ENCODE data around the gene EGR4. TPM values are rescaled to one million over a fixed set of nuclear protein-coding genes. Genes with fewer than 3 reads are reported as not detected.

EGR4 gene
- total RNA-seq, 4 donors from 2014 or later, result not detected

DNA sequence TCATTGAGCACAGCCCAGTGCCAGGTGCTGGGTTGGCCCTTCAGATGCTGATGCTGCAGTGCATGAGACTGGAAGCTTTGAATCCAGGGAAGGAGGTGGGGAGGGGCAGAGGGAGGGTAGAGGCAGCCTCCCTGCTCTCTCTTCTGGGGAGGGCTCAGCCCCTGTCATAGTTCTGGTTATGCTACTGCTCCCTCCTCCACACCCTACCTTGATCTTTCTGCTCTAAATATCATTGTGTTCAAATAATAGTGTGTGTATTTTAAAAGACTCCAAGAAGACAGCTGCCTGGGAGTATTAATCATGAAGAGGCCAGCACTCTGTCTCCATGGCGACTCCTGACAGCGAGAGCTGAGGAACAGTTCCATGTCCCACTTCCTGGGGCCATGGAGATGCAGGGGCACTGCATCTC, 3.8 kb upstream of the EGR4 start:
- Histone ChIP-seq H3K4me1 (peaks cover 0 to 9% of the 10 kb centered on the region in 2 donors), H3K4me3 (no peak overlapping the region), H3K36me3 (no peaks in the 10 kb centered on the region), H3K27me3 (peaks cover 16 to 24% of the 10 kb centered on the region in 2 donors), H3K27ac (no peak overlapping the region), H3K9me3 (no peaks in the 10 kb centered on the region)
- intact Hi-C loops (cut with DNase I; ENCODE audit: low total_unique reads), result no loop called here
- DNase-seq, result no peak
- no peak for TF ChIP-seq POLR2A (IDR thresholded peaks at IDR 0.05)
- no peak for TF ChIP-seq CTCF (IDR thresholded peaks at IDR 0.05)

- Histone ChIP-seq H3K4me1 (peaks cover 0 to 20% of the 10 kb centered on the region in 2 donors), H3K27me3 (peaks cover 23 to 30% of the 10 kb centered on the region in 2 donors), H3K27ac (no peak overlapping the region), H3K36me3 (no peaks in the 10 kb centered on the region), H3K9me3 (no peaks in the 10 kb centered on the region), H3K4me3 (no peak overlapping the region)
- TF ChIP-seq POLR2A (IDR thresholded peaks at IDR 0.05) (no peak), CTCF (IDR thresholded peaks at IDR 0.05) (no peak)
- intact Hi-C loops (cut with DNase I; ENCODE audit: low total_unique reads), result no loop called here
- DNase-seq, result no peak
Observed at GRCh38 chr2:73295751-73296400, 2.5 kb upstream of the EGR4 start.

DNA sequence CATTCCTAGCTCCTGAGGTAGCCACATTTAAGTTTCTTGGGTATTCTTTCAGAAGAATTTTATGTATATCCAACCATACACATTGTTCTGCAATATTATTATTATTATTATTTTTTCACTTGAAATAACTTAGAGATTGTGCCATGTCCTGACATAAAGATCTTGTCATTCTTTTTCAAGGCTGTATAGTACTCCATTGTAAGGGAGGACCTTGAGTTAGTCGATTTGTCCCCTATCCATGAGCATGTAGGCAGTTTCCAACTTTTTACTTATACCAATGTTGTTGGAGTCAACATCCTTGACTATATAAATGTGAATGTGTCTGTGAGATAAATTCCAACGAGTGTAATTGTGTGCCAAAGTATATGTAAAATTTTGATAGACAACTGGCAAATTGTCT, 891 bp upstream of the EGR4 start:
- no peak for DNase-seq
- Histone ChIP-seq H3K9me3 (no peaks in the 10 kb centered on the region), H3K4me3 (no peak overlapping the region), H3K27me3 (peaks cover 27 to 30% of the 10 kb centered on the region in 2 donors), H3K27ac (no peak overlapping the region), H3K4me1 (peaks cover 0 to 20% of the 10 kb centered on the region in 2 donors), H3K36me3 (no peaks in the 10 kb centered on the region)
- no peak for TF ChIP-seq CTCF (IDR thresholded peaks at IDR 0.05)
- intact Hi-C loops (cut with DNase I; ENCODE audit: low total_unique reads), result no loop called here

GRCh38 chr2:73292906-73293533, 328 bp downstream of the EGR4 start:
- no peak overlapping the region for H3K4me3 ChIP-seq
- no peaks in the 10 kb centered on the region for H3K9me3 ChIP-seq
- H3K27ac ChIP-seq, result no peak overlapping the region
- H3K27me3 ChIP-seq, result peaks cover 27 to 30% of the 10 kb centered on the region in 2 donors
- peaks cover 0 to 20% of the 10 kb centered on the region in 2 donors for H3K4me1 ChIP-seq
- no peaks in the 10 kb centered on the region for H3K36me3 ChIP-seq
- TF ChIP-seq CTCF (IDR thresholded peaks at IDR 0.05), result no peak
- no peak for TF ChIP-seq POLR2A (IDR thresholded peaks at IDR 0.05)
- intact Hi-C loops (cut with DNase I; ENCODE audit: low total_unique reads), result no loop called here
- no peak for DNase-seq

DNA sequence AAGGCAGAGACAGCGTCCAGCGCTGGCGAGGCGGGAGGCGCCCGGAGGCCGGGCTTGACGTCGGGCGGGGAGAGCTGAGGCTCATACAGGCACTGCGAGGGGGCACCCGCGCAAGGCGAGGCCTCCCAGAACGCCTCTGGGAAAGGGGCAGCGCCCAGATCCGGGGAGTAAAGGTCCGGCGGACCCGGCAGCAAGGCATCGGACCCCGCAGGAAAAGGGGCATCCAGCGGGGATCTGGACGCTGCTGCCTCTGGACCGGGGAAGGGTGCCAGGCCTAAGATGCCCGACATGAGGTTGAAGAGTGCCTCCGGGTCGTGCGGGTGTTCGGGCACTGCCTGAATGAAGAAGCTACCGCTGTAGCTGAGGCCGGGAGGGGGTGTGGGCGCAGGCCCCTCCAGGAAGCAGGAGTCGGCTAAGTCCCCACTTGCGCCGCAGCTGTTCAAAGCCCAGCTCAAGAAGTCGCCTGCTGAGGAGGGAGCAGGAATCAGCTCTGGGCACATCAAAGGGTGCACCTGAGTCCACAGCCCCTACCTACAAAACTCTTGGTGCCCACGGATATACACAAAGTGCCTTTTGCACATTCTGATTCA, 937 bp downstream of the EGR4 start:
- DNase-seq, result no peak
- intact Hi-C loops (cut with DNase I; ENCODE audit: low total_unique reads), result no loop called here
- peaks cover 27 to 30% of the 10 kb centered on the region in 2 donors for H3K27me3 ChIP-seq
- no peak overlapping the region for H3K27ac ChIP-seq
- no peak for TF ChIP-seq CTCF (IDR thresholded peaks at IDR 0.05)
- no peak for TF ChIP-seq POLR2A (IDR thresholded peaks at IDR 0.05)
- H3K36me3 ChIP-seq, result no peaks in the 10 kb centered on the region
- peaks cover 0 to 20% of the 10 kb centered on the region in 2 donors for H3K4me1 ChIP-seq
- H3K4me3 ChIP-seq, result no peak overlapping the region
- H3K9me3 ChIP-seq, result no peaks in the 10 kb centered on the region

Data from uterus (tissue), 4 donors.